A549 (cell line): ENCODE results near the gene FAM171A1. TPM values are rescaled to one million over a fixed set of nuclear protein-coding genes. Genes with fewer than 3 reads are reported as not detected.
A peak's percentile ranks its signal among the peaks of the same experiment; 100 is the strongest.

ENCODE experiments used
- ATAC-seq, 2 experiments: fragments of 200-7000 bp in 1 of 2; fragments of >200 bp in 1 of 2; cut with Nextera tagmentation in 1 of 2; cut with Tn5 transposase in 1 of 2; 3 replicates each; pipeline versions ENCODE4 v1.8.0 to v1.9.1; 2018 to 2020; ENCODE audit warnings: mild to moderate bottlenecking in 1 of 2, moderate library complexity in 1 of 2
- CTCF ChIA-PET: fragments of 300-600 bp; sonication (Branson Sonifier 250); formaldehyde crosslinking; extraction: SDS; loops from one replicate; lab custom pipeline; 2021; ENCODE audit warnings: antibody characterized with exemption, inconsistent platforms; lab: Yijun Ruan, JAX
- POLR2A ChIA-PET: fragments of 350-600 bp; formaldehyde crosslinking; extraction: SDS; loops from one replicate; lab custom pipeline; 2021; ENCODE audit warnings: antibody characterized with exemption, inconsistent platforms; lab: Yijun Ruan, JAX
- DNase-seq, 2 experiments: peaks; one replicate each; pipeline versions ENCODE4 v3.0.0 to v3.0.0-alpha.2; 2011 to 2016; ENCODE audit warnings: low read depth in 1 of 2, low spot score in 1 of 2
- FAIRE-seq: peaks from 2 replicates; lab custom pipeline; 2011; peaks lifted over from hg19 to GRCh38; lab: Jason Lieb, UNC
- H3K27ac ChIP-seq, 2 experiments: fragments of >200 bp; sonication (Bioruptor Twin); formaldehyde crosslinking; 3 replicates each; pipeline ENCODE4 v1.5.1; 2016 to 2017
- H3K4me1 ChIP-seq: fragments of >200 bp; sonication (Bioruptor Twin); formaldehyde crosslinking; 3 replicates; pipeline ENCODE4 v1.6.1; 2016
- H3K4me2 ChIP-seq: fragments of >200 bp; sonication (Bioruptor Twin); formaldehyde crosslinking; 3 replicates; pipeline ENCODE4 v1.6.1; 2016
- H3K4me3 ChIP-seq: fragments of >200 bp; sonication (Bioruptor Twin); formaldehyde crosslinking; 3 replicates; pipeline ENCODE4 v1.5.1; 2016
- H3K9me3 ChIP-seq: fragments of >200 bp; sonication (Bioruptor Twin); formaldehyde crosslinking; 3 replicates; pipeline ENCODE4 v1.6.1; 2016
- ATOH8 ChIP-seq: fragments of 250-450 bp; sonication (Bioruptor Pico); IDR thresholded peaks from 2 replicates; pipeline ENCODE4 v1.5.0; 2020; ENCODE audit warnings: low read depth, mild to moderate bottlenecking, moderate library complexity
- CBX2 ChIP-seq: fragments of 200-600 bp; sonication (generic); IDR thresholded peaks from 2 replicates; pipeline ENCODE4 v1.6.1; 2016; ENCODE audit warnings: low read depth, mild to moderate bottlenecking, borderline replicate concordance
- CBX8 ChIP-seq: fragments of 200-600 bp; sonication (generic); IDR thresholded peaks from 2 replicates; pipeline ENCODE4 v1.6.1; 2016
- CEBPB ChIP-seq, 2 experiments: fragments of >200 bp in 1 of 2; sonication (Bioruptor Twin) in 1 of 2; formaldehyde crosslinking in 1 of 2; IDR thresholded peaks; 2 replicates each; pipeline ENCODE4 v1.6.1; 2012 to 2016
- CHD2 ChIP-seq: fragments of 150-350 bp; IDR thresholded peaks from 2 replicates; pipeline ENCODE4 v1.6.1; 2014; ENCODE audit warnings: low read length; ENCODE audit not compliant: partially characterized antibody
- EHMT2 ChIP-seq: fragments of 200-600 bp; sonication (generic); IDR thresholded peaks from 2 replicates; pipeline ENCODE4 v1.6.1; 2016; ENCODE audit warnings: antibody characterized with exemption, low read depth, mild to moderate bottlenecking, moderate library complexity
- FOSL2 ChIP-seq, 2 experiments: fragments of 450-650 bp in 1 of 2; fragments of >200 bp in 1 of 2; sonication (Bioruptor Twin) in 1 of 2; formaldehyde crosslinking; IDR thresholded peaks; 2 replicates each; pipeline versions ENCODE4 v1.5.0 to v1.6.1; 2016 to 2020; ENCODE audit warnings: mild to moderate bottlenecking in 1 of 2, moderate library complexity in 1 of 2
- FOXS1 ChIP-seq: fragments of 250-450 bp; sonication (Bioruptor Pico); IDR thresholded peaks from 2 replicates; pipeline ENCODE4 v1.5.0; 2020; ENCODE audit warnings: mild to moderate bottlenecking, moderate library complexity
- HDAC2 ChIP-seq: fragments of 200-600 bp; sonication (generic); IDR thresholded peaks from 2 replicates; pipeline ENCODE4 v1.6.1; 2016
- HOXB5 ChIP-seq: fragments of 250-450 bp; sonication (Bioruptor Pico); IDR thresholded peaks from 2 replicates; pipeline ENCODE4 v1.5.0; 2020; ENCODE audit warnings: mild to moderate bottlenecking, moderate library complexity
- JUN ChIP-seq, 2 experiments: fragments of >200 bp; sonication (Bioruptor Twin); formaldehyde crosslinking; IDR thresholded peaks; 2 replicates in 1 of 2; 3 replicates in 1 of 2; pipeline ENCODE4 v1.6.1; 2016 to 2017
- JUNB ChIP-seq: fragments of >200 bp; sonication (Bioruptor Twin); formaldehyde crosslinking; IDR thresholded peaks from 2 replicates; pipeline ENCODE4 v1.6.1; 2016
- MAFK ChIP-seq: fragments of 450-650 bp; IDR thresholded peaks from 2 replicates; pipeline ENCODE4 v1.6.1; 2014; ENCODE audit not compliant: partially characterized antibody
- MAZ ChIP-seq: fragments of 150-350 bp; IDR thresholded peaks from 2 replicates; pipeline ENCODE4 v1.6.1; 2014; ENCODE audit warnings: antibody characterized with exemption, low read depth, low read length, borderline replicate concordance
- PBX3 ChIP-seq: IDR thresholded peaks from 2 replicates; pipeline ENCODE4 v1.6.1; 2012
- POLR2A ChIP-seq: IDR thresholded peaks from 2 replicates; pipeline ENCODE4 v1.6.1; 2012; ENCODE audit warnings: mild to moderate bottlenecking, low read length
- RARB ChIP-seq: fragments of 250-450 bp; sonication (Bioruptor Pico); IDR thresholded peaks from 2 replicates; pipeline ENCODE4 v1.8.0; 2021; ENCODE audit warnings: mild to moderate bottlenecking, moderate library complexity
- SREBF2 ChIP-seq: fragments of 450-650 bp; IDR thresholded peaks from 2 replicates; pipeline ENCODE4 v1.6.1; 2014; ENCODE audit warnings: mild to moderate bottlenecking, moderate library complexity
- TFCP2L1 ChIP-seq: fragments of 250-450 bp; sonication (Bioruptor Pico); IDR thresholded peaks from 2 replicates; pipeline ENCODE4 v1.5.0; 2021; ENCODE audit warnings: mild to moderate bottlenecking
- USF2 ChIP-seq: fragments of 450-650 bp; IDR thresholded peaks from 2 replicates; pipeline ENCODE4 v1.6.1; 2014; ENCODE audit warnings: antibody characterized with exemption
- ZFP36 ChIP-seq: fragments of 450-650 bp; IDR thresholded peaks from 2 replicates; pipeline ENCODE4 v1.6.1; 2014; ENCODE audit warnings: borderline replicate concordance; ENCODE audit not compliant: partially characterized antibody
- WGBS: methylation state at CpG from one replicate; pipeline ENCODE4 v1.1.6; 2017; ENCODE audit errors: missing lambda C conversion rate; 5-methylcytosine and 5-hydroxymethylcytosine counted together
- polyA plus RNA-seq, 4 experiments: library from polyadenylated mRNA; depleted of rRNA in 3 of 4; stranded (reverse); fragments of >200 nt; fragmentation: RNase III in 1 of 4; extraction: RNeasy Plus Mini Kit Qiagen cat#74134 plus additional on column Dnase treatment in 1 of 4; gene quantifications; 2 replicates in 3 of 4; 3 replicates in 1 of 4; pipeline ENCODE4 v1.2.3, GENCODE V29; 2011 to 2017
- TF ChIP-seq, protein P1 (sequence below): fragments of 150-350 bp; IDR thresholded peaks from 2 replicates; pipeline ENCODE4 v1.6.1; 2014; ENCODE audit warnings: low read depth, mild to moderate bottlenecking, low read length

Gene FAM171A1
- polyA plus RNA-seq, 2 of the 4 experiments (the other 2 are of a cell fraction): 13.8 to 15.2 TPM

- TF ChIP-seq MAFK (no peak), TFCP2L1 (no peak), CEBPB (IDR thresholded peaks at IDR 0.05) (0 out of 4 replicates have a peak, but pooled peaks of 1 of the 2 experiments have one; percentile 4)
- TF ChIP-seq, all 56 proteins: peak for 1
- ChIA-PET CTCF (no interaction called here), POLR2A (interaction anchor here (2.1 kb wide), 1 partner anchor 14 kb away, joined by 9 read pairs; the partner anchor contains the start of gene NMT2)
- Histone ChIP-seq H3K4me2 (peak overlapping the region; percentile 31; the same call in 2 of the 3 replicates), H3K4me3 (no peak overlapping the region), H3K9me3 (no peaks in the 10 kb centered on the region), H3K27ac (peak overlapping the region in 1 of 2 experiments; percentile 50; a peak in 4 of 6 replicates), H3K4me1 (peaks cover 9% of the 10 kb centered on the region; the same call in 1 of the 3 replicates)
- FAIRE-seq (no peak), ATAC-seq (no peak), DNase-seq (no peak)
- 70% methylated on average over 8 of the region's 8 CpGs for WGBS
Measured at GRCh38 chr10:15182540-15183207, 188.4 kb downstream of the FAM171A1 start.

GRCh38 chr10:15181576-15182156 is 189.4 kb downstream of the FAM171A1 start:
- DNase-seq (no peak), FAIRE-seq (no peak), ATAC-seq (no peak)
- H3K4me2 ChIP-seq: no peak overlapping the region
- 29% methylated on average over 2 of the region's 2 CpGs for WGBS
- peaks cover 9% of the 10 kb centered on the region; the same call in 1 of the 3 replicates for H3K4me1 ChIP-seq
- CTCF ChIA-PET: interaction anchor here (1.1 to 2.5 kb wide), 3 partner anchors 18 to 61 kb away, joined by 3 to 9 read pairs (median 4); no protein-coding TSS in a partner anchor
- H3K9me3 ChIP-seq: no peaks in the 10 kb centered on the region
- POLR2A ChIA-PET: interaction anchor here (2.1 kb wide), 1 partner anchor 13 kb away, joined by 9 read pairs; the partner anchor contains the start of gene NMT2
- TF ChIP-seq MAZ (no peak), MAFK (no peak), ATOH8 (CRISPR knock-in tag) (no peak), POLR2A (no peak), ZFP36 (no peak), CEBPB (IDR thresholded peaks at IDR 0.05) (no peak)
- TF ChIP-seq, protein P1, sequence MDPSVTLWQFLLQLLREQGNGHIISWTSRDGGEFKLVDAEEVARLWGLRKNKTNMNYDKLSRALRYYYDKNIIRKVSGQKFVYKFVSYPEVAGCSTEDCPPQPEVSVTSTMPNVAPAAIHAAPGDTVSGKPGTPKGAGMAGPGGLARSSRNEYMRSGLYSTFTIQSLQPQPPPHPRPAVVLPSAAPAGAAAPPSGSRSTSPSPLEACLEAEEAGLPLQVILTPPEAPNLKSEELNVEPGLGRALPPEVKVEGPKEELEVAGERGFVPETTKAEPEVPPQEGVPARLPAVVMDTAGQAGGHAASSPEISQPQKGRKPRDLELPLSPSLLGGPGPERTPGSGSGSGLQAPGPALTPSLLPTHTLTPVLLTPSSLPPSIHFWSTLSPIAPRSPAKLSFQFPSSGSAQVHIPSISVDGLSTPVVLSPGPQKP: no peak
- H3K4me3 ChIP-seq: no peak overlapping the region
- H3K27ac ChIP-seq: peak overlapping the region in 1 of 2 experiments; percentile 50; a peak in 1 of 6 replicates

GRCh38 chr10:15180736-15181135 is 190.4 kb downstream of the FAM171A1 start:
- Histone ChIP-seq H3K4me2 (no peak overlapping the region), H3K4me3 (no peak overlapping the region), H3K4me1 (peaks cover 9% of the 10 kb centered on the region; the same call in 1 of the 3 replicates), H3K27ac (no peak overlapping the region), H3K9me3 (no peaks in the 10 kb centered on the region)
- ATAC-seq: no peak; a peak in 1 of 6 replicates
- no peak for TF ChIP-seq PBX3
- no peak for TF ChIP-seq JUNB
- no peak for TF ChIP-seq JUN (IDR thresholded peaks at IDR 0.05)
- TF ChIP-seq CEBPB (IDR thresholded peaks at IDR 0.05): no peak
- no peak for TF ChIP-seq RARB (CRISPR knock-in tag)
- POLR2A ChIA-PET: interaction anchor here (0.6 to 2.1 kb wide), 2 partner anchors 12 kb away, joined by 4 to 9 read pairs; partner anchors contain the start of gene NMT2
- no peak for FAIRE-seq
- DNase-seq: no peak
- CTCF ChIA-PET: interaction anchor here (1.1 to 2.5 kb wide), 3 partner anchors 19 to 60 kb away, joined by 3 to 9 read pairs (median 4); no protein-coding TSS in a partner anchor
- WGBS: 35% methylated on average over 5 of the region's 5 CpGs

DNA sequence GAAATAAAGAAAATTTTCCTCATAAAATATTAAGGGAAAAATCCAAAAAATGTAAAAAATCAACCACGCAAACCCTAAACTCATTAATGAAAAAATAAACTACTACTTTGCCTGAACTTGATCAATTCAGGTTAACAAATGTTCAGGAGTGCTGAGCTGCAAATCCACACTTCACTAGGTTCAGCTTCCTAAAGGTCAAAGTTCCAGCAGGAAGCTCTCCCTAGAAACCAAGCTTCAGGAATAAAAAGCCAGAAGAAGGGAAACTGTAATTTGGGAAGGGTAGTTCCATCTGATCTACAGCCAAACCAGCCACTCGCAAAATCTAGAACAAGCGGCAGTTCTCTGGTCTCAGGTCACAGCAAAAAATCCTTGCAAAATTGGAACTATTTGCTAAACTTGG is 194.8 kb downstream of the FAM171A1 start:
- FAIRE-seq (no peak), DNase-seq (no peak), ATAC-seq (no peak)
- no peaks in the 10 kb centered on the region; the same call in 2 of the 3 replicates for H3K4me1 ChIP-seq
- ChIA-PET POLR2A (interaction anchor here (0.5 to 0.7 kb wide), 2 partner anchors 74 to 82 kb away, joined by 3 to 7 read pairs; no protein-coding TSS in a partner anchor), CTCF (interaction anchor here (1.1 kb wide), 1 partner anchor 33 kb away, joined by 3 read pairs; no protein-coding TSS in a partner anchor)
- no peak overlapping the region for H3K4me2 ChIP-seq
- H3K4me3 ChIP-seq: no peak overlapping the region
- no peaks in the 10 kb centered on the region for H3K9me3 ChIP-seq
- H3K27ac ChIP-seq: no peak overlapping the region
- 96% methylated on average over 3 of the region's 3 CpGs for WGBS
- TF ChIP-seq FOXS1 (CRISPR knock-in tag) (no peak), USF2 (no peak), SREBF2 (no peak), CBX2 (no peak), HDAC2 (no peak), JUN (IDR thresholded peaks at IDR 0.05) (no peak), HOXB5 (CRISPR knock-in tag) (no peak), CHD2 (no peak), FOSL2 (IDR thresholded peaks at IDR 0.05) (no peak), FOSL2 (CRISPR knock-in tag; IDR thresholded peaks at IDR 0.05) (no peak), CBX8 (no peak), EHMT2 (no peak)
- TF ChIP-seq, protein P1: no peak
